Sigmoid colon (tissue), 4 donors: Measurements from ENCODE around the gene ELMOD1.
A peak's percentile ranks its signal among the peaks of the same experiment; 100 is the strongest.

ENCODE experiments used
- CTCF ChIP-seq, 4 experiments: fragments of 450-650 bp in 3 of 4; fragments of 200-600 bp in 1 of 4; IDR thresholded peaks; one replicate each; pipeline ENCODE4 v1.5.1; 2016 to 2019; ENCODE audit warnings: antibody characterized with exemption in 4 of 4, mild to moderate bottlenecking in 3 of 4, moderate library complexity in 2 of 4
- POLR2AphosphoS5 ChIP-seq, 4 donors: sonication (generic); formaldehyde crosslinking; IDR thresholded peaks; one replicate each; pipeline ENCODE4 v1.6.1; 2017; ENCODE audit warnings: antibody characterized with exemption in 4 of 4

- peak; percentile 7 to 75 (median 49) for TF ChIP-seq CTCF (IDR thresholded peaks at IDR 0.05)
- no peak for TF ChIP-seq POLR2AphosphoS5 (IDR thresholded peaks at IDR 0.05)
Measured at GRCh38 chr11:107549253-107549953, 41.5 kb upstream of the ELMOD1 start.
